Lung (tissue), 12 donors: ENCODE results near the gene MAP3K2. TPM values are rescaled to one million over a fixed set of nuclear protein-coding genes. Genes with fewer than 3 reads are reported as not detected.

Source experiments
- ATAC-seq: fragments of 200-7000 bp; cut with Tn5 transposase; one replicate; pipeline ENCODE4 v1.9.1; 2020; ENCODE audit warnings: moderate number of reproducible peaks; ENCODE audit not compliant: insufficient read depth, low FRiP score
- DNase-seq, 3 donors: peaks; one replicate each; pipeline ENCODE4 v3.0.0-alpha.2; 2013 to 2017
- H3K27ac ChIP-seq, 2 donors: one replicate each; pipeline ENCODE4 v1.5.1; 2013; ENCODE audit warnings: mild to moderate bottlenecking in 2 of 2, moderate library complexity in 2 of 2, control low read depth in 1 of 2, inconsistent platforms in 1 of 2, low read depth in 1 of 2, low read length in 1 of 2
- H3K27me3 ChIP-seq, 3 donors: one replicate each; pipeline ENCODE4 v1.5.1; 2013; ENCODE audit warnings: low read length in 2 of 3; ENCODE audit not compliant: control insufficient read depth in 3 of 3, insufficient read depth in 3 of 3
- H3K36me3 ChIP-seq, 4 donors: one replicate each; pipeline ENCODE4 v1.5.1; 2013; ENCODE audit warnings: low read length in 4 of 4, mild to moderate bottlenecking in 1 of 4, moderate library complexity in 1 of 4; ENCODE audit not compliant: control insufficient read depth in 4 of 4, insufficient read depth in 4 of 4
- H3K4me1 ChIP-seq, 5 donors: one replicate each; pipeline ENCODE4 v1.5.1; 2013; ENCODE audit warnings: low read length in 5 of 5, mild to moderate bottlenecking in 2 of 5, moderate library complexity in 1 of 5; ENCODE audit not compliant: control insufficient read depth in 5 of 5, insufficient read depth in 5 of 5
- H3K4me3 ChIP-seq: one replicate; pipeline ENCODE4 v1.5.1; 2013; ENCODE audit warnings: mild to moderate bottlenecking, control low read depth, moderate library complexity
- H3K9ac ChIP-seq, 2 donors: one replicate each; pipeline ENCODE4 v1.5.1; 2013; ENCODE audit warnings: low read length in 2 of 2, control low read depth in 1 of 2; ENCODE audit not compliant: insufficient read depth in 1 of 2
- H3K9me3 ChIP-seq, 4 donors: one replicate each; pipeline ENCODE4 v1.5.1; 2013; ENCODE audit warnings: low read length in 3 of 4, mild to moderate bottlenecking in 1 of 4, moderate library complexity in 1 of 4; ENCODE audit not compliant: control insufficient read depth in 4 of 4, insufficient read depth in 3 of 4
- CTCF ChIP-seq: IDR thresholded peaks from 2 replicates; pipeline ENCODE4 v1.5.1; 2012; ENCODE audit warnings: mild to moderate bottlenecking; ENCODE audit errors: control extremely low read depth, extremely low read depth
- WGBS, 2 donors: extraction: QIAGEN DNeasy Blood & Tissue Kit; methylation state at CpG; one replicate each; pipeline ENCODE4 v1.1.7; 2013; 5-methylcytosine and 5-hydroxymethylcytosine counted together
- polyA plus RNA-seq, 2 donors: library from polyadenylated mRNA; stranded (reverse); fragments of 200-250 nt; gene quantifications; one replicate each; pipeline ENCODE4 v1.2.1, GENCODE V29; 2013
- total RNA-seq, 2 donors: library from RNA; depleted of rRNA in 1 of 2; stranded (reverse); fragments of >200 nt in 1 of 2; gene quantifications; one replicate each; pipeline ENCODE4 v1.2.1, GENCODE V29; 2014 to 2021
- donor health status: control.
- donor health status: control.
- donor health status: Bipolar disorder and iron deficiency.
- donor health status: healthy.
- donor health status: DM: yes; HTN: yes; CAD: no.

MAP3K2 gene
- total and polyA plus RNA-seq, 4 donors = 8.1 to 81.0 (median 30.8) TPM

- Histone ChIP-seq H3K4me1 (peaks cover 0 to 42% (median 6%) of the 10 kb centered on the region in 5 donors), H3K36me3 (no peaks in the 10 kb centered on the region), H3K4me3 (no peak overlapping the region), H3K27me3 (no peaks in the 10 kb centered on the region), H3K9ac (no peak overlapping the region), H3K27ac (no peak overlapping the region), H3K9me3 (no peaks in the 10 kb centered on the region)
- ATAC-seq (no peak), DNase-seq (peak in 1 of 3 donors; percentile 23)
- TF ChIP-seq CTCF = no peak
- 84 to 85% methylated on average over 8 of the region's 8 CpGs for WGBS, 2 donors
Observed at GRCh38 chr2:127413782-127414637, 26.2 kb upstream of the MAP3K2 start.

GRCh38 chr2:127413200-127413599 lies 25.4 kb upstream of the MAP3K2 start:
- DNase-seq (no peak), ATAC-seq (no peak)
- H3K27me3 ChIP-seq = no peaks in the 10 kb centered on the region
- H3K36me3 ChIP-seq = no peaks in the 10 kb centered on the region
- 93 to 96% methylated on average over 3 of the region's 3 CpGs for WGBS, 2 donors
- H3K27ac ChIP-seq = no peak overlapping the region
- H3K4me3 ChIP-seq = no peak overlapping the region
- H3K9me3 ChIP-seq = no peaks in the 10 kb centered on the region
- no peak overlapping the region for H3K9ac ChIP-seq
- H3K4me1 ChIP-seq = peaks cover 0 to 47% (median 11%) of the 10 kb centered on the region in 5 donors
- no peak for TF ChIP-seq CTCF

- Histone ChIP-seq H3K27ac (peak overlapping the region in 1 of 2 donors; percentile 43), H3K9ac (peak overlapping the region in 1 of 2 donors; percentile 8), H3K4me3 (no peak overlapping the region), H3K9me3 (no peaks in the 10 kb centered on the region), H3K27me3 (no peaks in the 10 kb centered on the region), H3K4me1 (peaks cover 0 to 53% (median 13%) of the 10 kb centered on the region in 5 donors), H3K36me3 (no peaks in the 10 kb centered on the region)
- no peak for ATAC-seq
- peak in 2 of 3 donors; percentile 65 to 68 for DNase-seq
- 30 to 54% methylated on average over 12 of the region's 12 CpGs for WGBS, 2 donors
- no peak for TF ChIP-seq CTCF
Observed at GRCh38 chr2:127411653-127412369, 24.0 kb upstream of the MAP3K2 start.
